ENCODE data around the gene DCUN1D1.

The DCUN1D1 gene

GRCh38 chr3:182967218-182968204 lies 12.8 kb downstream of the DCUN1D1 start:
- DNase-seq (ENCODE audit: low read depth), result no peak
- TF ChIP-seq CTCF (conservative IDR thresholded peaks at IDR 0.05; ENCODE audit: low read depth, low read length), result no peak
- no peak overlapping the region for H3K4me3 ChIP-seq (ENCODE audit: low read depth, low read length)

DNA sequence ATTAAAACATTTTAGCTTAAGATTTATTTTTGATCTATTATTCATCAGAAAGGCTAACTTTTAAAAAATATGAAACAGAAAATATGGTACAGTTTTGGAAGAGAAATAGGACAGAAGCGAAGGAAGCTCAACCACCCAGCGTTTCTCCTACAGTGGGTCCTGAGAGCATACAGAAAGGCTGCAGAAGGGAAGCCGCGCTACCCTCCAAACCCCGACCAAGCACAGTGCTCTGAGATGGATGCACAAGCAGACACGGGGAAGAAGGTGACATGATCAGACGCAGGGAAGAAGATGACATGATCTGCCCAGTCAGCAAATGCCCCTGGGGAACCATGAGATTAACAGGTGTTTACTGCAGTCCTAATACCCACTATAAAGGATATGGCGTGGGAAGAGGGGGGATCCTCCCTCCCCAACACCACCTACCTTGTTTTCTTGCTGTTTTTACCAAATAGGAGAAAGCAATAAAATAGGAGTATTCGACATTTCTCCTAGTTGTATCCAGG lies 14.4 kb downstream of the DCUN1D1 start:
- no peak for DNase-seq (ENCODE audit: low read depth)
- no peak for TF ChIP-seq CTCF (conservative IDR thresholded peaks at IDR 0.05; ENCODE audit: low read depth, low read length)
- no peak overlapping the region for H3K4me3 ChIP-seq (ENCODE audit: low read depth, low read length)

GRCh38 chr3:182964179-182964578 lies 16.2 kb downstream of the DCUN1D1 start:
- H3K4me3 ChIP-seq (ENCODE audit: low read depth, low read length), result no peak overlapping the region
- no peak for DNase-seq (ENCODE audit: low read depth)
- TF ChIP-seq CTCF (conservative IDR thresholded peaks at IDR 0.05; ENCODE audit: low read depth, low read length), result no peak

DNA sequence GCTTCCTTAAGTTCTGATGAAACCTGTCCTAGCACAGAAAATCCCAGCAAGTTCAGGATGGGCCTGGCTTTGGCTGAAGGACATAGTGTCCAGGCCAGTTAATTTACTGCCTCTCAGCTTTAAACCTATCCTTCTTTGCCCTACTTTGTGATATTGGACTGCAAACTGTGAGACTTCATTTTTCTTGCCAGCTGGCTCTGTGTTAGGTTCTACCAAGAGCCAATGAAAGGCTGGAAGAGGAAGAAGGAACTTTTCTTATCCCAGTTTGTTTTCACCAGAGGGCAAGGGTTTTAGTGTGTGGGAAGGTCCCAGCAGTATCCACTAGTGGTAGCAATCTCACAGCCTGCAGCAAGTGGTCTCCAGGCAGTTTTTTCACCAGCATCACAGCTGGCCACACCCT lies 18.2 kb downstream of the DCUN1D1 start:
- peak; percentile 31 for DNase-seq (ENCODE audit: low read depth)
- H3K4me3 ChIP-seq (ENCODE audit: low read depth, low read length), result no peak overlapping the region
- peak; percentile 3 for TF ChIP-seq CTCF (conservative IDR thresholded peaks at IDR 0.05; ENCODE audit: low read depth, low read length)

DNA sequence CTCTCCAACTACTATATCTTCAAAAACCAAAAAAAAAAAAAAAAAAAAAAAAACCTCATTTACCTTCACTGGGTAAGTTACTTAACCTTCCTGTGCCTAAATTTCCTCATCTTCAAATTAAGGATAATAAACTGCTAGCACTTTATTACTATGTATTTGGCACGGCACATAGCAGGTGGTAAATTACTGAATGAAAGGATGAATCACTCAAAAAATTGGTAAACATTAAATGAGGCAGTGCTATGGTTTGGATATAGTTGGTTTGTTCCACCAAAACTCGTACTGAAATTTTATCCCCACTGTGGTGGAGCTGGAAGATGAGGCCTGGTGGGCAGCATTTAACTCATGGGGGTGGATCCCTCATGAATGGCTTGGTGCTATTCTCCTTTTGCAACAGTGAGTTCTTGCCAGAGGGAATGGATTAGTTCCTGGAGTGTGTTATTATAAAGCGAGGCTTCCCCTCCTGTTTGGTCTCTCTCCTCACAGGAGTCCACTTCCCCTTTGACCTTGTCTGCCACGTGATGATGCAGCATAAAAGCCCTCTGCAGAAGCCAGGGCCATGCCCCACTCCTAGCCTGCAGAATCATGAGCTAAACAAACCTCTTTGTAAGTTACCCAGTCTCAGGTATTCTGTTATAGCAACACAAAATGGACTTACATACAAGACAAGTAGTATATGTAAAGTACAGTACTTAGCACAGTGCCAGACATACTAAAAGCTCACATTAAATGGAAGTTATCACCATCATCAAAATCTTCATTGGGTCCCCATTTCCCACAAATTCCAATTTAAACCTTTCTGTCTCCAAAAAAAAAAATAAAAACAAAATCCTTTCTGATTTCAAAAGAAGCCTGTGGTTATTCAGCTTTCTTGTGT lies 20.6 kb downstream of the DCUN1D1 start:
- peak; percentile 56 for DNase-seq (ENCODE audit: low read depth)
- no peak overlapping the region for H3K4me3 ChIP-seq (ENCODE audit: low read depth, low read length)
- no peak for TF ChIP-seq CTCF (conservative IDR thresholded peaks at IDR 0.05; ENCODE audit: low read depth, low read length)

DNA sequence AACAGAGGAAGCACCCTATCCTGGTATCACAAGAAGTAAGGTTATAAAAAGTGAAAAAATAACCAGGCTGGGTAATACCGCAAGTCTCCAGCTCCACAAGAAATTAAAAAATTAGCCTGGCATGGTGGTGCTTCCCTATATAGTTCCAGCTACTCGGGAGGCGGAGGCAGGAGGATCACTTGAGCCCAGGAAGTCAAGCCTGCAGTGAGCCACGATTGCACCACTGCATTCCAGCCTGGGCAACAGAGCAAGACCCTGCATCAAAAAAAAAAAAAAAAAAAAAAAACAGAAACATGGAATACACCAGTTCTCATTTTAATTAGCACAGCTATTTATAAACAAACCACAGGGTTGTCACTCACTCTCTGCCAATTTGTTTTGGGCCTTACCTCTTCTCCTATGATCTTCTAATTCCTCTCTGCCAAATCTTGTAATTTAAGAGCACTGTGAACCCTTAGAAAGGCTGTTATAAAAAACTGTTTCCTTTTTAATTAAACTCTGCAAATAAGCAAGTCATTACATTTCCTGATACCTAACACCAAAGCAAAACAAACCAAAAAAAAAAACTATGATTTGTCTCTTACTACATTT lies 22.6 kb downstream of the DCUN1D1 start:
- DNase-seq (ENCODE audit: low read depth), result no peak
- H3K4me3 ChIP-seq (ENCODE audit: low read depth, low read length), result no peak overlapping the region
- no peak for TF ChIP-seq CTCF (conservative IDR thresholded peaks at IDR 0.05; ENCODE audit: low read depth, low read length)
